HG03460 (cell line): Measurements from ENCODE around the gene TIGD4.

Experiments used
- ATAC-seq: cut with Tn5 transposase; IDR thresholded peaks from one replicate; pipeline ENCODE4 v1.9.1; 2021; ENCODE audit not compliant: unreplicated experiment

Gene TIGD4

GRCh38 chr4:152779513-152780266, at the start of gene TIGD4, which contains the start of gene ARFIP1:
Gene TIGD4 (minus strand): TSS chr4:152779730. CDS start chr4:152771004, 8,726 bp downstream.
Gene ARFIP1 (plus strand): TSS chr4:152779954. CDS start chr4:152829634, 49,680 bp downstream.
- peak; percentile 95 for ATAC-seq

GRCh38 chr4:152828122-152828521, 48.6 kb upstream of the TIGD4 start:
- no peak for ATAC-seq

DNA sequence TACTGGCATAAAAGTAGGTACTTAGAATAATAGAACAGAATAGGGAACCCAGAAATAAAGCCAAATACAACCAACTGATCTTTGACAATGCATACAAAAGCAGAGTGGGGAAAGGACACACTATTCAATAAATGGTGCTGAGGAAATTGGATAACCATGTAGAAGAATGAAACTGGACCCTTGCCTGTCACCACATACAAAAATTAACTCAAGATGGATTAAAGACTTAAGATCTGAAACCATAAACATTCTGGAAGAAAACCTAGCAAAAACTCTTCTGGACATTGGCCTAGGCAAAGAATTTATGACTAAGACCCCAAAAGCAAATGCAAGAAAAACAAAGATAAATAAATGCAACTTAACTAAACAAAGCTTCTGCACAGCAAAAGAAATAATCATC, 45.8 kb upstream of the TIGD4 start:
- ATAC-seq: no peak

DNA sequence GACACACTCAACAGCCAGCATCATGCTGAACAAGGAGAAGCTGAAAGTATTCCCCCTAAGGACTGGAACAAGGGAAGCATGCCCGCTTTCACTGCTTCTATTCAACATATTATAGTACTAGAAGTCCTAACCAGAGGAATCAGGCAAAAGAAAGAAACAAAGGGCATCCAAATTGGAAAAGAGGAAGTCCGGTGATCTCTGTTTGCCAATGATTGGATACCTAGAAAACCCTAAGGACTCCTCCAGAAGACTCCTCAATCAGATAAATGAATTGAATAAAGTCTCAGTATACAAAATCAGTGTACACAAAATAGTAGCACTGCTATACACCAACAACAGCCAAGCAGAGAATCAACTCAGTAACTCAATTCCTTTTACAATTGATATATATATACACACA, 45.0 kb upstream of the TIGD4 start:
- ATAC-seq: no peak

DNA sequence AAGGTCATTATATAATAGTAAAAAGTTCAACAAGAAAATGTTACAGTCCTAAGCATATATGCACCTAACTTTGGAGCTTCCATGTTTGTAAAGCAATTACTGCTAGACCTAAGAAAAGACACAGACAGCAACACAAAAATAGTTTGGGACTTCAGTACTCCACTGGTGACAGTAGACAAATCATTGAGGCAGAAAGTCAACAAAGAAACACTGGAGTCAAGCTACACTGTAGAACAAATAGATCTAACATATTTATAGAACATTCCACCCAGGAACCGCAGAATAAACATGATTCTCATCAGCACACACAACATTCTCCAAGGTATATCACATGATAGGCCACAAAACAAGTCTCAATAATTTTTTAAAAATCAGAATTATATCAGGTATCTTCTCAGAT, 42.8 kb upstream of the TIGD4 start:
- no peak for ATAC-seq

DNA sequence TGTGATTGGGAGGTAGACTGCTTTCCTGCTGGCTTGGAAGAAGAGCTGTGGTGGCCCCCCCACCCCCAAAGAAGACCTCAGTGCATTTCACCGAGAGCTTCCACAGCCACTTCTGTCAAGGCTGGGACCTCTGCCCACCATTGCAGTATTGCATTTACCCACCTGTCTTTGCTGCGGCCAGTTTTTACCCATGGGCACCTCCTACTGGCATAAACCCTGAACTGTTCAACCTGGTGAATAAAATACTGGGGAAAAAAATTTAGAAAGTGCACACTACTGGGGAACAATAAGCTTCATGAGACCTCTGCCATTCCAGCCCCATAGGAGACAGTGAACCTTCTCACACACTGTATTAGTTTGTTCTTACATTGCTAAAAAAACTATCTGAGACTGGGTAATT, 40.5 kb upstream of the TIGD4 start:
- ATAC-seq: no peak

DNA sequence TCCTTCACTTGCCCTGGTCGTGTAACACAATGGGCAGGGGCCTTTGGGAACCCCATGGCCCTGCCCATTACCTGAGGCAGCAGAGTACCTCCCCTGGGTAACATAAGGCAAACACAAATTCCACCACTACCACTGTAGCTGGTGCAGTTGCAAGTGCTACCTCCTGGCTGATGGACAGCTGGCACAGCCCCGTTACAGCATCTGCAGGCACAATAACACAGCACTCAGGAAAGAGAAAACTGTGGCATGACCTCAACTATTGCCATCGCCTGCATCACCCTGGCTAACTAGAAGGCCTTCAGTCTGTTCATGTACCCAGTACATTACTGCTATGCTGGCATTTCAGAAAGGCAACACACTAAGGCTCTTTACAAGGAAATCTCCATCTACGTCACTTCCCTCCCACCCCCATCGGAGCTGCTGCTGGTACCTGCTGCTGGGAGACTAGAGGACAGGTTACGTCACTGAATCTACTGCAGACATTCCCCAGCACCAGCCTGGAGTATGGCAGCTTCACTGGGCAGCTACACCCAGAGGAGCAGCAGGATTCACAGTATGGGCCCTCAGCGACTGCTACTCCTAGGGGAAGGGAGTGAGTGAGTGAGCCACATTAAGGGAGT, 39.6 kb upstream of the TIGD4 start:
- no peak for ATAC-seq

GRCh38 chr4:152817331-152817730, 37.8 kb upstream of the TIGD4 start:
- ATAC-seq: no peak

DNA sequence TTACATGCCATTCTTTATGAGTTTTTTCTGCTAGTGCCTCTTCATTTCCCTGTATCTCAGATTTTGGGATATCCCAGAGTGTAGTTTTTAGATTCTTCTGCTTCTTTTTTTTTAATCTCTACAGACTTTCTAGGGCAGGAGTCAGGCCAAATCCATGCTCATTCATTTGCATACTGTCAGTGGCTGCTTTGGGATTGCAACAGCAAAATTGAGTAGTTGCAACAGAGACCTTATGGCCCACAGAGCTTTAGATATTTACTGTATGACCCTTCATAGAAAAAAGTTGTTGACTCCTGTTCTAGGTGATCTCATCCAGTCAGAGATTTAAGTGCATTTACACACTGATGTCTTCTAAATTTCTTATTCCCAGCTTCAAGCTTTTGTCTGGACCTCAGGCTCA, 35.5 kb upstream of the TIGD4 start:
- ATAC-seq: no peak

DNA sequence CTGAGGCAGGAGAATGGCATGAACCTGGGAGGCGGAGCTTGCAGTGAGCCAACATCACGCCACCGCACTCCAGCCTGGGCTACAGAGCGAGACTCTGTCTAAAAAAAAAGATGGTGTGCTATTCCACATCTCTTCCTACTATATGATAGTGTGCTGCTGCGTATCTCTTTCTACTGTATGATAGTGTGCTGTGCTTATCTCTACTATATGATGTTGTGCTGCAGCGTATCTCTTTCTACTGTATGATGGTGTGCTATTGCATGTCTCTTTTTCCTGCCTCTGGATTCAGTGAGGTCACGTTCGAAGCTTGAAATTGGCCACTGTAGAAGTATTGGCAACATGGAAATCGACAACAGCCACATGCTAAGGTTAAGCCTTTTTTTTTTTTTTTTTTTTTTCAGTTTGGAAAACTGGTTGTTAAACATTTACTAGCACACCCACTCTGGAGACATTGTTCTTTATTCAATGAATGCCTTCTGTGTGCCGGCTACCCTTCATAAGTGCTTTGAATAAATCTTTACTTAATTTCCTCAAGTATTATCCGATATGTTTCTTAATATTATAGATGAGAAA, 31.3 kb upstream of the TIGD4 start:
- ATAC-seq: no peak

- ATAC-seq: no peak
Observed at GRCh38 chr4:152808670-152809069, 29.1 kb upstream of the TIGD4 start.

- no peak for ATAC-seq
Observed at GRCh38 chr4:152807294-152807829, 27.8 kb upstream of the TIGD4 start.

GRCh38 chr4:152806501-152807125, 27.1 kb upstream of the TIGD4 start:
- ATAC-seq: no peak

GRCh38 chr4:152805818-152806217, 26.3 kb upstream of the TIGD4 start:
- no peak for ATAC-seq

GRCh38 chr4:152805071-152805650, 25.6 kb upstream of the TIGD4 start:
- ATAC-seq: no peak

GRCh38 chr4:152803541-152803940, 24.0 kb upstream of the TIGD4 start:
- no peak for ATAC-seq

DNA sequence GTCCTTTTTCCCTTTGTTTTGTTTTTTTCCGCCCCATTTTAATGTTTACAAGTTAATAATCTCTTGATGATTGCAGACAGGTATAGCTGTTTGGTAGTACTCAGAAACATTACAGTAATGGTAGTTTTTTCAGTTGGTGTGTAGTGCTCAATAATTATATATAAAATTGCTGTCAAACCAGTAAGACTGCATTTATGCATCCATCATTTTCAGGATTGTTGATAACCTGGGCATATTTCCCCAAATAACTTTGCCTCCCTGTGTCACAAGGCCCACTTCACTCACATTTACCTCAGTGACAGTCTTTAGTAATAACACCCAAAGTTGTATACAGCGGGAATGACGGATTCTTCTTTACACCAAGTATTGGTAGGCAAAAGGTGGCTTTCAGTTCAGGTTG, 16.4 kb upstream of the TIGD4 start:
- ATAC-seq: no peak

DNA sequence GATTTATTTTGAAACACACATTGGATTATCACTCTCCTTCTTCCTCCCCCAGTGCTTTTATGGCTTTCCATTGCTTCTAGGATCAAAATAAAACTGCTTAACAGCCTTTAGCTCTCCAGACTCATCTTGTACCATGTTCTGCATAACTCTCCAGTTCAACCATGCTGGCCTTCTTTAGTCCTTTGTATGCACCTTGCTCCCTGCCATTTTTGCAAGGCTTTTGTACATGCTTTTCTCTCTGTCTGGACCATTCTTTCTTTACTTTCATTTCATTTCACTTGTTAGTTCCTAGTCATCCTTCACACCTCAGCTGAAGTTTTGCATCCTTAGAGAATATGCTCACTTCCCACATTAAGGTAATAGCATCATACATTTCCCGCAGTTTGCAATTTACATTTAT, 7.1 kb upstream of the TIGD4 start:
- ATAC-seq: no peak

DNA sequence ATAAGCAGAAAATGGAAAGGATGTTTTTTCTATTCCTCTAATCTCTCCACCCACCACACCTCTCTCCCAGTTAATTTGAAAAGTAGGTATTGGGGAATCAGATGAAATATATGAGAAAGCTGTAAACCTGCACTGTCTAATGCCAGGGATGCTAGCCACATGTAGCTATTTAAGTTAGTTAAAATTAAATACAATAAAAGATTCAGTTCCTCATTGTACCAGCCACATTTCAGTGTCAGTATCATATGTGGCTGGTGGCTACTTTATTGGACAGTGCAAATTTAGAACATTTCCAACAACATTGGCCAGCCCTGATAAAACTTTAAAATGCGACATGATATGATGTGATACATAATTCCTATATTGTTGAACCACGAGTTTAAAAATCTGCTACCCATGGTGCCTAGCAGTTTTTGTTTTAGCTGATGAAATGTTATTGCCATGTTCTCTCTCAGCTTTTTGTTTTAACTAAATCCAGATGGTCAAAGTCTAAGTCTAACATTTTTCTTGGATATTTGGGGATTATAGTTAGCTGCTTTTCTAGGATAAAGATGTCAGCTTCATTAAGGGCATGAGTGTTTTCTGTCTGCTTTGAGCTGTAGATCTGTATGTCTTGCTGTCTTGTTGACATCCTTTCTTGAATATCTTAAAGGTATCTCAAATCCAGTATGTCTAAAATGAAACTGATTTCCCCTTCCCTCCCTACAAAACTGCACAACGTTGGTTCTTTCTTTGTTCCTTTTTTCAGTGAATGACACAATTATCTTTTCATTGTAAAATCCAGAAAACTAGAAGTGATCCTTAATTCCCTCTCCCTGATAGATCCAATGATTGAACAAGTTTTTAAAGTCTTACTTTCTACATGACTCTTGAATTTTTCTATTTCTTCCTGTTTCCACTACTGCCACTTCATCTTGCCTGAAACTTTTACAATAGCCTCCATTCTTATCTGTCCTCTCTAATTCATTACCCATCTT, 6.4 kb upstream of the TIGD4 start:
- ATAC-seq: no peak
